Amniotic stem cell (primary cell): ENCODE results near the gene RAB8B.

Source experiments
- DNase-seq: peaks from one replicate; lab custom pipeline; 2025; lab: John Stamatoyannopoulos, UW

RAB8B gene

DNA sequence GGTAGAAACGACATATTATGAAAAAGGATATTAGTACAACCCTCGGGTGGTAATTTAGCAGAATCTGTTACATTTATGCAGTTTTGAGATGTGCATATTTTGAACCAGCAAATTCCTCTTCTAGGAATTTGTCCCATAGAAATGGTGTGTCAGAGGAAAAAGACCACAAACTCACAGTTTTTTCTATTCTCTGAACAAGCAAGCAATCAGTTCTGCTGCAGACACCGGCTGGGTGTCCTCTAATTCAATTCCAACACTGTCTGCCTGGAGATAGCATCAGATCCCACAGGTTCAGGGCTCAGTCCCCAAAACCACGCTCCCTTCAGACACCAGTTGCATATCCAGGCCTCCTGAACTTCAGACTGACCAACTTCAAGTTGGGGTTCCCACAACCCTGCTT is 124.4 kb downstream of the RAB8B start:
- DNase-seq, result no peak

DNA sequence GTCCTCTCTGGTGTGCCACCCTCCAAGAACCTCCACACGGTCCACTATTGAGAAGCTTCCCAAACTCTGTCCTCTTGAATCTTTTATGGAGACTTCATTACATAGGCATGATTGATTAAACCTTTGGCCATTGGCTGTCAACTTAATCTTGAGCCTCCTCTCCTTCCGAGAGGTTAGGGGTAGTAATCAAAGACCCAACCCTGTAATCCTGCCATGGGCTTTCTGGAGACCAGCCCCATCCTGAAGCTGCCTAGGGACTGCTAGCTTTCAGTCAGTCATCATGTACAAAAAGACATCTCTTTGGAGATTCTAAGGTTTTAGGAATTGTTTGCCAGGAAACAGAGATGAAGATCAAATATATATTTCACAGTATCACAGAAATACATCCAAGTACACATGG is 125.0 kb downstream of the RAB8B start:
- DNase-seq, result no peak
